NB4 (cell line): ENCODE measurements around the gene POLH.

Experiments used
- DNase-seq: peaks from one replicate; pipeline ENCODE4 v3.0.0; 2010; ENCODE audit warnings: low read depth
- H3K4me3 ChIP-seq: one replicate; pipeline ENCODE4 v1.5.1; 2011; ENCODE audit warnings: mild to moderate bottlenecking, low read depth, low read length, moderate library complexity
- MYC ChIP-seq: IDR thresholded peaks from 2 replicates; pipeline ENCODE4 v1.6.1; 2011; ENCODE audit warnings: low read depth, low read length
- POLR2A ChIP-seq: IDR thresholded peaks from 2 replicates; pipeline ENCODE4 v1.6.1; 2011; ENCODE audit warnings: mild to moderate bottlenecking; ENCODE audit not compliant: insufficient read length; ENCODE audit errors: extremely low read depth
- TF ChIP-seq, protein P1 (sequence below): IDR thresholded peaks from one replicate; pipeline ENCODE4 v1.5.1; 2012; ENCODE audit warnings: low read depth, low read length
- TF ChIP-seq, protein P2 (sequence below): IDR thresholded peaks from 2 replicates; pipeline ENCODE4 v1.6.1; 2011; ENCODE audit warnings: low read depth, low read length

Gene POLH

DNA sequence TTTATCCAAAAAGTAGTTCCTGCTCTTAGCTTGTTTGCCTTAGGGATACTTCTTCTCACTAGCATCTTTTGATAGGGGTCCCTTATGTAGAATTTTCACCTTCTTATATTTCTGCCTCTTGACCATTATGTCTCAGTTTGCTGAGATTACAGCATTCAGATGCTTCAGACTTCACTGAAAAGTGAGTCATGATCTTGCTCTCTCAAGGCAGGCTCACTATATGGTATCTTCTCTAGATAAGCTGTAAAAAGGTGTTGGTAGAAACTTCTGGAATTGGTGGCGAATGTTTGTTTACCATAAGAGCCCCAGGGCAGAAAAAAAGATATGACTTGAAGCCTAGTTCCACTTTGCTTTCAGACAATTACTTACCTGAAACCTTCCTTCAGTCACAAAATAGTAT, 33.4 kb downstream of the POLH start:
- no peak for DNase-seq
- TF ChIP-seq, protein P1, sequence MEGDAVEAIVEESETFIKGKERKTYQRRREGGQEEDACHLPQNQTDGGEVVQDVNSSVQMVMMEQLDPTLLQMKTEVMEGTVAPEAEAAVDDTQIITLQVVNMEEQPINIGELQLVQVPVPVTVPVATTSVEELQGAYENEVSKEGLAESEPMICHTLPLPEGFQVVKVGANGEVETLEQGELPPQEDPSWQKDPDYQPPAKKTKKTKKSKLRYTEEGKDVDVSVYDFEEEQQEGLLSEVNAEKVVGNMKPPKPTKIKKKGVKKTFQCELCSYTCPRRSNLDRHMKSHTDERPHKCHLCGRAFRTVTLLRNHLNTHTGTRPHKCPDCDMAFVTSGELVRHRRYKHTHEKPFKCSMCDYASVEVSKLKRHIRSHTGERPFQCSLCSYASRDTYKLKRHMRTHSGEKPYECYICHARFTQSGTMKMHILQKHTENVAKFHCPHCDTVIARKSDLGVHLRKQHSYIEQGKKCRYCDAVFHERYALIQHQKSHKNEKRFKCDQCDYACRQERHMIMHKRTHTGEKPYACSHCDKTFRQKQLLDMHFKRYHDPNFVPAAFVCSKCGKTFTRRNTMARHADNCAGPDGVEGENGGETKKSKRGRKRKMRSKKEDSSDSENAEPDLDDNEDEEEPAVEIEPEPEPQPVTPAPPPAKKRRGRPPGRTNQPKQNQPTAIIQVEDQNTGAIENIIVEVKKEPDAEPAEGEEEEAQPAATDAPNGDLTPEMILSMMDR, result no peak
- TF ChIP-seq POLR2A (no peak), MYC (no peak)
- TF ChIP-seq, protein P2, sequence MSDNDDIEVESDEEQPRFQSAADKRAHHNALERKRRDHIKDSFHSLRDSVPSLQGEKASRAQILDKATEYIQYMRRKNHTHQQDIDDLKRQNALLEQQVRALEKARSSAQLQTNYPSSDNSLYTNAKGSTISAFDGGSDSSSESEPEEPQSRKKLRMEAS, result no peak
- H3K4me3 ChIP-seq, result no peak overlapping the region

DNA sequence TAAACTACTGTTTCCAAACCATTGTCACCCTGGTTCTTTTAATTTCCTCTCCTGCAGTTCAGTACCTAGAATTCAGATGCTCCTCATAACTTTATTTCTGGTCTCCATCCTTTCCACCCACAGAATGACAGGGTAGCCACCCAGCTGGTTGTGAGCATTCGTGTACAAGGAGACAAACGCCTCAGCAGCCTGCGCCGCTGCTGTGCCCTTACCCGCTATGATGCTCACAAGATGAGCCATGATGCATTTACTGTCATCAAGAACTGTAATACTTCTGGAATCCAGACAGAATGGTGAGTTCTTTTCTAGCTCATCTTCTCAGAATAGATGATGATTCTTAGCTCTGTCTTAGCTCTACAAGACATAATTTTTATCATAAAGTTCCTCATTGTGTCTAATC, 34.4 kb downstream of the POLH start:
- TF ChIP-seq, protein P1, result no peak
- TF ChIP-seq POLR2A (no peak), MYC (no peak)
- TF ChIP-seq, protein P2, result no peak
- H3K4me3 ChIP-seq, result no peak overlapping the region
- DNase-seq, result no peak

DNA sequence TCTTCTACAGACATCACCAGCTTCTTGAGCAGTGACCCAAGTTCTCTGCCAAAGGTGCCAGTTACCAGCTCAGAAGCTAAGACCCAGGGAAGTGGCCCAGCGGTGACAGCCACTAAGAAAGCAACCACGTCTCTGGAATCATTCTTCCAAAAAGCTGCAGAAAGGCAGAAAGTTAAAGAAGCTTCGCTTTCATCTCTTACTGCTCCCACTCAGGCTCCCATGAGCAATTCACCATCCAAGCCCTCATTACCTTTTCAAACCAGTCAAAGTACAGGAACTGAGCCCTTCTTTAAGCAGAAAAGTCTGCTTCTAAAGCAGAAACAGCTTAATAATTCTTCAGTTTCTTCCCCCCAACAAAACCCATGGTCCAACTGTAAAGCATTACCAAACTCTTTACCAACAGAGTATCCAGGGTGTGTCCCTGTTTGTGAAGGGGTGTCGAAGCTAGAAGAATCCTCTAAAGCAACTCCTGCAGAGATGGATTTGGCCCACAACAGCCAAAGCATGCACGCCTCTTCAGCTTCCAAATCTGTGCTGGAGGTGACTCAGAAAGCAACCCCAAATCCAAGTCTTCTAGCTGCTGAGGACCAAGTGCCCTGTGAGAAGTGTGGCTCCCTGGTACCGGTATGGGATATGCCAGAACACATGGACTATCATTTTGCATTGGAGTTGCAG, 37.9 kb downstream of the POLH start:
- TF ChIP-seq, protein P1, result no peak
- TF ChIP-seq POLR2A, result no peak
- TF ChIP-seq, protein P2, result no peak
- no peak for TF ChIP-seq MYC
- no peak for DNase-seq
- H3K4me3 ChIP-seq, result no peak overlapping the region

DNA sequence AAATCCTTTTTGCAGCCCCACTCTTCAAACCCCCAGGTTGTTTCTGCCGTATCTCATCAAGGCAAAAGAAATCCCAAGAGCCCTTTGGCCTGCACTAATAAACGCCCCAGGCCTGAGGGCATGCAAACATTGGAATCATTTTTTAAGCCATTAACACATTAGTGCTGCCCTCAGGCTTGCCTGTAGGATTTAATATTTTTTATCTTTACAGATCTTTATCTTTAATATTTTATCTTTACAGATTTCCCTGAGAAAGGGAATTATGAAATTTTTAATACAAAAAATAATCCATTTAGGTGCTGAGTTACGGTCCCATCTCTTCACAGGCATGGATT, 38.4 kb downstream of the POLH start:
- DNase-seq, result no peak
- TF ChIP-seq MYC (no peak), POLR2A (no peak)
- TF ChIP-seq, protein P2, result no peak
- TF ChIP-seq, protein P1, result no peak
- no peak overlapping the region for H3K4me3 ChIP-seq

DNA sequence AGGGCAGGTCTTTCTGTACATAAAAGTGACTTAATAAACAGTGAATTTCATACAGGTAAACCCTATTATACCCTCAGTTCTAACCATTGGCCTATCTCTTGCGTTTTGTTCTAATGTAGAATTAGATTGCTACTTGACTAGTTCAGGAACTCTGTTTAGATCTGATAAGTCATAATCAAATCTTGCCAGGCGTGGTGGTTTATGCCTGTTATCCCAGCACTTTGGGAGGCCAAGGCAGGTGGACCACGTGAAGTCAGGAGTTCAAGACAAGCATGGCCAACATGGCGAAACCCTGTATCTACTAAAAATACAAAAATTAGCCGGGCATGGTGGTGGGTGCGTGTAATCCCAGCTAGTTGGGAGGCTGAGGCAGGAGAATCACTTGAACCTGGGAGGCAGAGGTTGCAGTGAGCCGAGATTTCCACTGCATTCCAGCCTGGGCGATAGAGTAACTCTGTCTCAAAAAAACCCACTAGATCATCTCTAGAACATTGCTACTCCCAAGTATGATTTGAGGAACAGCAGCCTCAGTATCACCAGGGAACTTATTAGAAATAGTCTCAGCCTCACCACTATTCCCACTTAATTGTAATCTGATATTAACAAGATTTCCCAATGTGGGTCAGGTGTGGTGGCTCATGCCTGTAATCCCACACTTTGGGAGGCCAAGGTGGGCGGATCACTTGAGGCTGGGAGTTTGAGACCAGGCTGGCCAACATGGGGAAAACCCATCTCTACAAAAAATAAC, 40.9 kb downstream of the POLH start:
- no peak for TF ChIP-seq POLR2A
- no peak for TF ChIP-seq MYC
- TF ChIP-seq, protein P2, result no peak
- TF ChIP-seq, protein P1, result no peak
- no peak for DNase-seq
- no peak overlapping the region for H3K4me3 ChIP-seq
